A673 (cell line): ENCODE results near the gene IER5. TPM values are rescaled to one million over a fixed set of nuclear protein-coding genes. Genes with fewer than 3 reads are reported as not detected.
A peak's percentile ranks its signal among the peaks of the same experiment; 100 is the strongest.

Source experiments
- BruUV-seq: library from RNA; stranded (reverse); fragments of 400-500 nt; replicated peaks from 2 replicates; lab custom pipeline; 2021; lab: Mats Ljungman, UMichigan
- CTCF ChIA-PET: fragments of 300-600 bp; sonication (Branson Sonifier 250); formaldehyde crosslinking; loops from one replicate; lab custom pipeline; 2022; ENCODE audit warnings: antibody characterized with exemption; lab: Charles Lee
- POLR2A ChIA-PET: fragments of 300-600 bp; sonication (Branson Sonifier 250); formaldehyde crosslinking; loops from one replicate; lab custom pipeline; 2022; ENCODE audit warnings: antibody characterized with exemption; ENCODE audit not compliant: low non-redundant PET; lab: Charles Lee
- DNase-seq: peaks from one replicate; pipeline ENCODE4 v3.0.0-alpha.2; 2015; ENCODE audit warnings: low spot score
- H3K27ac ChIP-seq: fragments of 200-600 bp; sonication (generic); 2 replicates; pipeline ENCODE4 v1.5.1; 2016; ENCODE audit warnings: mixed run types, low read depth, mild to moderate bottlenecking, mixed read lengths, antibody characterized with exemption, low read length; ENCODE audit not compliant: poor library complexity, severe bottlenecking
- H3K27me3 ChIP-seq: fragments of 200-600 bp; sonication (generic); replicated peaks from 2 replicates; pipeline ENCODE4 v1.6.1; 2017; ENCODE audit warnings: mixed run types, low read depth, mild to moderate bottlenecking, mixed read lengths, antibody characterized with exemption, low read length; ENCODE audit not compliant: insufficient read depth, poor library complexity
- H3K36me3 ChIP-seq: fragments of 200-600 bp; sonication (generic); 2 replicates; pipeline ENCODE4 v1.6.1; 2016; ENCODE audit warnings: mixed run types, mild to moderate bottlenecking, mixed read lengths, antibody characterized with exemption, low read length; ENCODE audit not compliant: insufficient read depth, poor library complexity, severe bottlenecking
- H3K4me1 ChIP-seq: fragments of 200-600 bp; sonication (generic); 2 replicates; pipeline ENCODE4 v1.6.1; 2017; ENCODE audit warnings: mixed run types, mild to moderate bottlenecking, mixed read lengths, antibody characterized with exemption, low read length; ENCODE audit not compliant: insufficient read depth, poor library complexity, severe bottlenecking
- H3K4me3 ChIP-seq: fragments of 200-600 bp; sonication (generic); 2 replicates; pipeline ENCODE4 v1.5.1; 2016; ENCODE audit warnings: low read depth, mixed run types, mild to moderate bottlenecking, mixed read lengths, low read length; ENCODE audit not compliant: poor library complexity, severe bottlenecking
- H3K9me3 ChIP-seq: fragments of 200-600 bp; sonication (generic); 2 replicates; pipeline ENCODE4 v1.6.1; 2016; ENCODE audit warnings: mixed run types, low read depth, mild to moderate bottlenecking, mixed read lengths, antibody characterized with exemption, low read length; ENCODE audit not compliant: poor library complexity, severe bottlenecking
- CTCF ChIP-seq: fragments of 300-800, 200-600 bp; sonication (generic); conservative IDR thresholded peaks from 2 replicates; pipeline ENCODE4 v1.5.1; 2017; ENCODE audit warnings: low read depth, mild to moderate bottlenecking, antibody characterized with exemption, low read length, moderate library complexity, mixed read lengths
- EZH2 ChIP-seq: fragments of 200-600 bp; sonication (generic); IDR thresholded peaks from 2 replicates; pipeline ENCODE4 v1.6.1; 2017; ENCODE audit warnings: borderline replicate concordance, low read depth, mild to moderate bottlenecking, mixed read lengths, antibody characterized with exemption, low read length; ENCODE audit not compliant: poor library complexity, severe bottlenecking
- intact Hi-C: fragments of 100-400 bp; cut with micrococcal nuclease; formaldehyde crosslinking; loops from one replicate; pipeline ENCODE4 v1.10.0; 2022; ENCODE audit not compliant: unreplicated experiment
- total RNA-seq: library from RNA; stranded (reverse); gene quantifications from 2 replicates; pipeline ENCODE4 v1.2.3, GENCODE V29; 2021

Gene IER5
- total RNA-seq, 1 experiment from 2014 or later = 28.2 TPM

GRCh38 chr1:181140398-181140797, 51.9 kb downstream of the IER5 start:
- CTCF ChIA-PET = interaction anchor here (4.8 kb wide), 1 partner anchor 258 kb away, joined by 39 read pairs; no protein-coding TSS in a partner anchor
- POLR2A ChIA-PET = no interaction called here
- Histone ChIP-seq H3K4me1 (peaks cover 22% of the 10 kb centered on the region), H3K27ac (no peak overlapping the region), H3K36me3 (no peaks in the 10 kb centered on the region), H3K4me3 (no peak overlapping the region), H3K27me3 (no peaks in the 10 kb centered on the region), H3K9me3 (no peaks in the 10 kb centered on the region)
- BruUV-seq = no TSS peak
- intact Hi-C loops = loop anchor here (5.0 kb wide), 1 partner anchor 608 kb away; no protein-coding TSS in a partner anchor
- TF ChIP-seq EZH2 (no peak), CTCF (no peak)
- DNase-seq = no peak

GRCh38 chr1:181140891-181141290, 52.4 kb downstream of the IER5 start:
- Histone ChIP-seq H3K27me3 (no peaks in the 10 kb centered on the region), H3K36me3 (no peaks in the 10 kb centered on the region), H3K27ac (no peak overlapping the region), H3K4me1 (peaks cover 17% of the 10 kb centered on the region), H3K4me3 (no peak overlapping the region), H3K9me3 (no peaks in the 10 kb centered on the region)
- intact Hi-C loops = loop anchor here (5.0 kb wide), 1 partner anchor 609 kb away; no protein-coding TSS in a partner anchor
- ChIA-PET POLR2A (no interaction called here), CTCF (interaction anchor here (0.6 to 4.8 kb wide), 4 partner anchors 57 to 259 kb away, joined by 4 to 39 read pairs (median 27); no protein-coding TSS in a partner anchor)
- no peak for DNase-seq
- no TSS peak for BruUV-seq
- TF ChIP-seq EZH2 (no peak), CTCF (no peak)

GRCh38 chr1:181141431-181141910, 53.0 kb downstream of the IER5 start:
- no TSS peak for BruUV-seq
- H3K36me3 ChIP-seq = no peaks in the 10 kb centered on the region
- TF ChIP-seq EZH2 = no peak
- TF ChIP-seq CTCF = no peak
- peaks cover 16% of the 10 kb centered on the region for H3K4me1 ChIP-seq
- no peaks in the 10 kb centered on the region for H3K27me3 ChIP-seq
- H3K4me3 ChIP-seq = no peak overlapping the region
- intact Hi-C loops = loop anchor here (5.0 kb wide), 1 partner anchor 609 kb away; no protein-coding TSS in a partner anchor
- H3K27ac ChIP-seq = no peak overlapping the region
- peak; percentile 37 for DNase-seq
- ChIA-PET CTCF (interaction anchor here (0.6 to 4.8 kb wide), 6 partner anchors 15 to 260 kb away, joined by 3 to 39 read pairs (median 12); partner anchors contain the start of gene IER5), POLR2A (no interaction called here)
- H3K9me3 ChIP-seq = no peaks in the 10 kb centered on the region

Other genes starting within 250 kb of the IER5 start
- 0.67 and 0.94 TPM in 2 replicates for gene KIAA1614, start 175.8 kb upstream of the IER5 start, total RNA-seq
- gene STX6, start 65.8 kb upstream of the IER5 start, total RNA-seq = 20.5 and 21.0 TPM in 2 replicates
- 2.6 and 2.8 TPM in 2 replicates for gene MR1, start 54.7 kb upstream of the IER5 start, total RNA-seq